Left ventricle myocardium inferior (tissue), 1 donor: Measurements from ENCODE around the gene METTL2B. TPM values are rescaled to one million over a fixed set of nuclear protein-coding genes. Genes with fewer than 3 reads are reported as not detected.
"Not testable (repeated sequence)": the region's sequence is repeated elsewhere in the genome, so short reads cannot be mapped to it uniquely, and the experiment has no call there.

Source experiments
- DNase-seq: peaks from one replicate; pipeline ENCODE4 v3.0.0-alpha.2; 2020
- H3K27ac ChIP-seq: fragments of 200-600 bp; replicated peaks from 2 replicates; pipeline ENCODE4 v1.8.0; 2021
- H3K27me3 ChIP-seq: fragments of 200-600 bp; 2 replicates; pipeline ENCODE4 v1.8.0; 2021; ENCODE audit warnings: low read depth
- H3K36me3 ChIP-seq: fragments of 200-600 bp; 2 replicates; pipeline ENCODE4 v1.8.0; 2021
- H3K4me1 ChIP-seq: fragments of 200-600 bp; 2 replicates; pipeline ENCODE4 v1.8.0; 2021
- H3K4me3 ChIP-seq: fragments of 200-600 bp; 2 replicates; pipeline ENCODE4 v1.8.0; 2021; ENCODE audit warnings: mild to moderate bottlenecking, moderate library complexity
- H3K9me3 ChIP-seq: fragments of 200-600 bp; replicated peaks from 2 replicates; pipeline ENCODE4 v1.8.0; 2021
- CTCF ChIP-seq: fragments of 200-600 bp; IDR thresholded peaks from 2 replicates; pipeline ENCODE4 v1.8.0; 2021; ENCODE audit warnings: antibody characterized with exemption, mild to moderate bottlenecking, borderline replicate concordance
- intact Hi-C: fragments of 100-400 bp; cut with micrococcal nuclease; formaldehyde crosslinking; loops from one replicate; pipeline ENCODE4 v1.11.0; 2022
- total RNA-seq: library from RNA; stranded (reverse); fragmentation: NEBNext Ultra II Directional; extraction: Animal tissue kit (Norgen Biotek cat#: 25700); gene quantifications from one replicate; pipeline ENCODE4 v1.2.1, GENCODE V29; 2021
- donor health status: DM: no; HTN: yes; CAD: no; lungs with severe emphysema.

METTL2B gene
- total RNA-seq, 1 donor from 2014 or later, result 19.5 TPM

GRCh38 chr7:128497405-128497804 is 20.9 kb downstream of the METTL2B start:
- no peak for DNase-seq
- Histone ChIP-seq H3K4me1 (no peaks in the 10 kb centered on the region), H3K27ac (no peak overlapping the region), H3K27me3 (no peaks in the 10 kb centered on the region), H3K4me3 (no peak overlapping the region), H3K36me3 (peaks cover 75% of the 10 kb centered on the region), H3K9me3 (no peaks in the 10 kb centered on the region)
- no peak for TF ChIP-seq CTCF
- intact Hi-C loops, result no loop called here

- H3K27me3 ChIP-seq, intact Hi-C loops, H3K9me3 ChIP-seq, H3K4me3 ChIP-seq, H3K27ac ChIP-seq, H3K4me1 ChIP-seq, DNase-seq: not testable (repeated sequence)
- H3K36me3 ChIP-seq, result peaks cover 29% of the 10 kb centered on the region
Measured at GRCh38 chr7:128505416-128505815, 28.9 kb downstream of the METTL2B start.

- H3K27ac ChIP-seq, DNase-seq, H3K27me3 ChIP-seq, H3K4me1 ChIP-seq, H3K4me3 ChIP-seq, intact Hi-C loops, H3K9me3 ChIP-seq: not testable (repeated sequence)
- H3K36me3 ChIP-seq, result peaks cover 16% of the 10 kb centered on the region
Measured at GRCh38 chr7:128506819-128507218, 30.3 kb downstream of the METTL2B start.

- not testable (repeated sequence) for DNase-seq, H3K4me3 ChIP-seq, H3K9me3 ChIP-seq
Measured at GRCh38 chr7:128507321-128507993, 30.9 kb downstream of the METTL2B start.

GRCh38 chr7:128511692-128512091 is 35.1 kb downstream of the METTL2B start:
- H3K4me3 ChIP-seq, H3K4me1 ChIP-seq, H3K27me3 ChIP-seq, DNase-seq, H3K27ac ChIP-seq, H3K36me3 ChIP-seq, H3K9me3 ChIP-seq, intact Hi-C loops: not testable (repeated sequence)

More at GRCh38 chr7:128507321-128507993, 30.9 kb downstream of the METTL2B start:
- H3K27ac ChIP-seq, H3K27me3 ChIP-seq, intact Hi-C loops, H3K4me1 ChIP-seq: not testable (repeated sequence)
- peaks cover 12% of the 10 kb centered on the region for H3K36me3 ChIP-seq

GRCh38 chr7:128515232-128515631 is 38.7 kb downstream of the METTL2B start:
- intact Hi-C loops, H3K27ac ChIP-seq, H3K27me3 ChIP-seq, H3K4me1 ChIP-seq, H3K4me3 ChIP-seq, H3K9me3 ChIP-seq, H3K36me3 ChIP-seq, DNase-seq: not testable (repeated sequence)

GRCh38 chr7:128517023-128517422 is 40.5 kb downstream of the METTL2B start:
- H3K27ac ChIP-seq, intact Hi-C loops, H3K4me1 ChIP-seq, DNase-seq, H3K27me3 ChIP-seq, H3K4me3 ChIP-seq, H3K36me3 ChIP-seq, H3K9me3 ChIP-seq: not testable (repeated sequence)

- peaks cover 24% of the 10 kb centered on the region for H3K4me1 ChIP-seq
- H3K4me3 ChIP-seq, H3K9me3 ChIP-seq, H3K36me3 ChIP-seq, H3K27me3 ChIP-seq, intact Hi-C loops: not testable (repeated sequence)
- DNase-seq, result peak; percentile 82
- peak overlapping the region; percentile 50 for H3K27ac ChIP-seq
Measured at GRCh38 chr7:128523226-128523931, 46.8 kb downstream of the METTL2B start.

GRCh38 chr7:128523932-128524524 is 47.5 kb downstream of the METTL2B start:
- H3K4me1 ChIP-seq, result peaks cover 24% of the 10 kb centered on the region
- H3K27ac ChIP-seq, result peak overlapping the region; percentile 50
- H3K36me3 ChIP-seq, intact Hi-C loops, H3K9me3 ChIP-seq, DNase-seq, H3K4me3 ChIP-seq, H3K27me3 ChIP-seq: not testable (repeated sequence)

- H3K27me3 ChIP-seq, result not testable (repeated sequence)
Measured at GRCh38 chr7:128525584-128525983, 49.0 kb downstream of the METTL2B start.

GRCh38 chr7:128526062-128526466 is 49.5 kb downstream of the METTL2B start:
- intact Hi-C loops, H3K4me3 ChIP-seq: not testable (repeated sequence)
- H3K27ac ChIP-seq, result peak overlapping the region; percentile 41

More at GRCh38 chr7:128525584-128525983, 49.0 kb downstream of the METTL2B start:
- H3K4me3 ChIP-seq, DNase-seq, H3K9me3 ChIP-seq, H3K36me3 ChIP-seq, intact Hi-C loops: not testable (repeated sequence)
- Histone ChIP-seq H3K27ac (peak overlapping the region; percentile 41), H3K4me1 (peaks cover 35% of the 10 kb centered on the region)

GRCh38 chr7:128529191-128529590 is 52.6 kb downstream of the METTL2B start:
- H3K9me3 ChIP-seq, intact Hi-C loops, DNase-seq, H3K27ac ChIP-seq, H3K27me3 ChIP-seq, H3K36me3 ChIP-seq, H3K4me3 ChIP-seq: not testable (repeated sequence)
- peaks cover 49% of the 10 kb centered on the region for H3K4me1 ChIP-seq

More at GRCh38 chr7:128526062-128526466, 49.5 kb downstream of the METTL2B start:
- not testable (repeated sequence) for H3K27me3 ChIP-seq, H3K9me3 ChIP-seq, DNase-seq, H3K36me3 ChIP-seq
- H3K4me1 ChIP-seq, result peaks cover 38% of the 10 kb centered on the region
